GM19324 (cell line): Measurements from ENCODE around the gene MAD1L1.

Experiments
- ATAC-seq: cut with Tn5 transposase; IDR thresholded peaks from one replicate; pipeline ENCODE4 v1.9.1; 2021; ENCODE audit warnings: mild to moderate bottlenecking, moderate library complexity; ENCODE audit not compliant: unreplicated experiment, low FRiP score

The MAD1L1 gene

DNA sequence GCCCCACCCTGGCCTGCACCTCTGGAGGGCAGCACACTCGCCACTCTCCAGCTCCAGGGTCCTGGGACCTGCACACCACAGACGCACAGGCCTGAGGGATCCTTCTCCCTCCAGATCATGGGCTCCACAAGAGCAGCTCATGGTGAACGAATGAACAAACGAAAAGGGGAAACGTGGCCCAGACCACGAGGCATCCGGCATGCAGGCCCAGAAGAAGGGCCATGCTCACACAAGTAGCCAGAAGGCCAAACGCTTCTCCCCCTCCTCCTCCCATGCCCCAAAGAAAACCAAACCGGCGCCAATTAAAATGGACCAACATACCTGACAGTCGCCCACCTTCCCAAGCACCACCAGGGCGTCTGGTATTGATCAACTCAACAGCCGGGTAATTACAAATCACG, 30.4 kb downstream of the MAD1L1 start:
- no peak for ATAC-seq

DNA sequence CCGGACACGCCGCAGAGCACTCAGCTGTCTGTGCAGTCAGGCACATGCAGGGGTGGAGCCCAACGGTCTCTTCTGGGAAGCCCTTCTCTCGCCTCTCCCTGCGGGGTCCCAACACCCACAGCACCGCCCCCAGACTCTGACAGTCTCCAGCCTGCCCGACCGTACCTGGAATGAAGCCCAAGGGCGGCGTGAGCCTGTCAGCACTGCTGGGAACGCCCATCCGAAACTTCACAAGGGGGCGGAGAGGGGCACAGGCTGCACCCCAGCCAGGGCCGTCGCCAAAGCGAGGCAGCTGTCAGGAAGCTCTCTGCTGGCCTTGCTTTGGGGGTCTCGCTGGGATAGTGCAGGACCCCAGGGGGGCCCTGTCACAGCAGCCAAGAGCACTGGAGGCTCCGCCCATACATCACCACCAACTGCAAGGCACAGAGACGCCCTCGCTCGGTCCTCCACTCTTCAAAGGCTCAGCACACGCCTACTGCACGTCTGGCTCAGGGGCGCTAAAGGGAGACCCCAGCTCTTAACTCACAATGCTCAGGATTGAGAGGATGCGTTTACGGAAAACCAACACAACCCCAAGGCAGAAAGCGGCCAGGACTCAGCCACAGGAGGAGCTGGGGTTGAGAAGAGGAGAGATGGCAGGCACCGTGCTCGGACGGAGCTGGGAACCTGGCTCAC, 30.9 kb downstream of the MAD1L1 start:
- ATAC-seq, result no peak

DNA sequence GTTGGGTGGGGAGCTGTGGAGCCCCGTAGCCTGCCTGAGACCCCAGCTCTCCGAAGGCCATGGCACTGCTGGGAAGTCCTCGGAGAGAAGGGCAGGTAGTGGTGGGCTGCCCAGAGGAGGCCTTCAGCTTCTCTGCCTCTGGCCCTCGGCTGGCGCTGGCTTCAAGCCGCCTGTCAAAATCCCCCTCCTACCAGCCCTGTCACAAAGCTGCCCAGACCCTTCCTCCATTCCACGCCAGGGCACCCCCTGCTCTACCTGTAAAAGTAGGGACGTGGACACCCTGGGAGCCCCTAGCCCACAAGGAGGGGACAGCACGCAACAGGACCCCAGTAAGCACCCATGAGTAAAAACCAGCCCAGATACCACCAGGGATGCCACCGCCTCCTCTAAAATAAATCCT, 31.6 kb downstream of the MAD1L1 start:
- no peak for ATAC-seq

DNA sequence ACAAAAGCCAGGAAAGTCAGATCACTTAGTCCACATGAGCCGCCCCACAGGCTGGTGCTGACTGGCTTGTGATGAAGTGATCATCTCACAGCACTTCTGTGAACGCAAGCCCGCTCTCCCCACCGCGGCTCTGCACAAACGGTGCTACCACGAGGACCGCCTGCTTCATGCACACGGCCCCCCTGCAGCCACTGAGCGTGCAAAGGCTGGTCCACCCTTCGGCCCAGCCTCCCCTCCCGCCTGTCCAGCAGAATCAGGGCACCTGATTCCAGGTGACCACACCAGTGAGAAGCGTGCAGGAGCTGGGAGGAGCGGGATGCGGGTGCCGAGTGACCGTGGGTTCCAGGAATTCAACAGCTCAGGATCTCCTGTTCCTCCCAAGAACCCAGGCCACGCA, 32.2 kb downstream of the MAD1L1 start:
- ATAC-seq, result no peak

DNA sequence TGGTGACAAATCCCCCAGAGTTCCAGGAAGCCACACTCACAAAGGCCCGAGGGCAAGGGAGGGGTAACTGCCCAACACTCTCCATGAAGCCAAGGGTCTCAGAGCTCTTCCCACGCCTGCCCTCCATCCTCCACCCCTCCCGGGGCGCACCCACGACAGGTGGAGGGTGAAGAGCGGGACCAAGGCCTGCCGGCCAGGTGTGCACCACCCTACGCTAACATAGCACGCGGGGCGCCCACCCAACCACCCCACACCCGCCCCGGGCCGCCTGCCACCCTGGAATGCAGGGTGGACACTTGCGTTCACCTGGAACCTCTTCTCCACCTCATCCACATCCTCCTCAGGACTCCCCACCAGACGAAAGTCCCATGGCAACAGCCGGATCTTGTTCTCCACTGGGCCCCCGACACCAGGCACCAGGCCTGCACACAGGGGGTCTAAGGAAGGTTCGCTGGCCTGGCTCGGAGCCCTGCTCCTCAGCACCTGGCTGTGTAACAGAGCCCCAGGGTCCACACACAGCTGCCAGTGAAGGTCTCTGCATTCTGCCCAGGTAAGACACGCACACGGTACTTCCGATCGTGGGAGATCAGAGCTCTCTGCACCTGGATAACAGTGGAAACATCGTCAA, 32.7 kb downstream of the MAD1L1 start:
- no peak for ATAC-seq

DNA sequence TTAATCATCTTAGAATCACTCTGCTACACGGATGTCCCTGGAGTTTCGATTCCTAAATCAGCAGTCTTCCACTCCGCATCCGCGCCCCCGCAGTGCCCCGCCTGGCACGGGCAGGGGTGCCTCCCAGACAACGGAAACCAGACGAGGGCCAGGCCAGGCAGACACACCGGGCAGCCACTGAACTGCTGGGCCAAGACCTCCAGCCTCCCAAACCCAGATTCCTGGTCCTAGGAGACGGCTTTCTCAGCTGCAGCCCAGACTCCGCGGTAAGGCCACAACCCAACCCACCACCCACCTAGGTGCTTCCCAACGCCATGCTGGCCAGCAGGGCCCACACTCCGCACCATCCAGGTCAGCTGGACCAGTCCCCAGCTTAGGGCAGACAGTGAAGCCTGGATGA, 33.2 kb downstream of the MAD1L1 start:
- no peak for ATAC-seq

DNA sequence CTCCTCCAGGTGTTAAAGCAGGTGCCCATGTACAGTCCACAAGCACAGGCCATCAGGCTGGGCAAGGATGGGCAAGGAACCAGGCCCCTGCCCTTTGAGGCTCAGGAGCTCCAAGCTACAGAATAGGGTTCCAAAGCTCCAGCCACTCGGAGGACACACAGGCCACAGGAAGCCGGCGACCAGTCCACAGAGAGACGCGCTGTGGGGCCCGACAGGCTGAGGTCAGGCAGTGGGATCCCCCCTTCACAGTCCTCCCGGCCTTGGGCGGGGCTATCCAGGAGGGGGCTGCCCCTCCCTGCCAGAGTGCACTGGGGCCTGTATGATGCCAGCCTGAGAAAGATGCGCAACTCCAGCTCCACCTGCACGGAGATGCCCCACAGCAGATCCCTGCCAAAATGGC, 34.0 kb downstream of the MAD1L1 start:
- no peak for ATAC-seq

DNA sequence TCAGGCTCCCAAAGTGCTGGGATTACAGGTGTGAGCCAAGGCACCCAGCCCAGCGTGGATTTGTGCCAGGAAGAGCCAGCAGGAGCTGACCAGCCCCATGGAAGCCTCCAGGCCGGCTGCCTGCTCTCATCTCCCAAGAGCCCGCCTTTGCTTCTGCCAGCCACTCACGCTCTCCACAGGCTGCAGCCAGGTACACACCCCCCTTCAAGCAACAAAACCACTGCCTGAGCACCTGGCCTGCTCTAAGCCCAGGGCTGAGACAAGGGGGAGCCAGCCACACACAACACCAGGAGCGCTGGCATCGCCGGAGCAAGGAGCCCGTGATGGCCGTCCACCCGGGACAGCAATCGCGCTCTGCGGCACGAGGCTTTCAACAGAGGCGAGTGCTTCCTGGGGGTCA, 34.5 kb downstream of the MAD1L1 start:
- no peak for ATAC-seq

DNA sequence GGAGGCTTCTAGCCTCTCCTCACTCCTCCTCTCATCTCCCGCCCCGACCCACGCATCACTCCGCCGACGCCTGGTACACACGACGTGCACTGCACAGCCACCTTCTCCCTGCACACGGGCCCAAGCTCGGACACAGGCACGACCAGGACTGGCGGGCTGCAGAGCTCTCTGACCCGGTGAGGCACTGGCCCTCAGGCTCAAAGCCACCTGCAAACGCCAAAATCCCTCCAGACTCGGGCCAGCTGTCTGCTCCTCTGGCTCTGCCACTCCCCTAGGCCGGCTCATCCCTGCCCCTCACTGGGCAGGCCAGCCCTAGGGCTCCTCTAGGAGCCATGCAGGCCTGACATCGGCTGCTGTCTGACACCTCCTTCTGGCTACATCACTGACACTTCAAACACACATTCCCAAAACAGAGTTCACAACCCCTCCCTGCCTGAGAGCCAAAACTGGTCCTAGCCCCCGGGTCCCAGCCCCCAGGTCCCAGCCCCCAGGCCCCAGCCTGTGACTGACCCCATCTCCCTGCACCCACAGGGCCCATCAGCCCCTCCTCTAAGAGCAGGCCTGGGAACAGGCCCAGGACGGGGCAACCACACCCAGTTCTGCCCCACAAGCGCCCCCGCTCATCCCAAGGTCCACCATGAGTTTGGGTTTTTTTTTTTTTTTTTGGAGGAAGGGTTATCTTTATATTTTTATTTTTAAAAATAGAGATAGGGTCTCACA, 35.1 kb downstream of the MAD1L1 start:
- no peak for ATAC-seq

DNA sequence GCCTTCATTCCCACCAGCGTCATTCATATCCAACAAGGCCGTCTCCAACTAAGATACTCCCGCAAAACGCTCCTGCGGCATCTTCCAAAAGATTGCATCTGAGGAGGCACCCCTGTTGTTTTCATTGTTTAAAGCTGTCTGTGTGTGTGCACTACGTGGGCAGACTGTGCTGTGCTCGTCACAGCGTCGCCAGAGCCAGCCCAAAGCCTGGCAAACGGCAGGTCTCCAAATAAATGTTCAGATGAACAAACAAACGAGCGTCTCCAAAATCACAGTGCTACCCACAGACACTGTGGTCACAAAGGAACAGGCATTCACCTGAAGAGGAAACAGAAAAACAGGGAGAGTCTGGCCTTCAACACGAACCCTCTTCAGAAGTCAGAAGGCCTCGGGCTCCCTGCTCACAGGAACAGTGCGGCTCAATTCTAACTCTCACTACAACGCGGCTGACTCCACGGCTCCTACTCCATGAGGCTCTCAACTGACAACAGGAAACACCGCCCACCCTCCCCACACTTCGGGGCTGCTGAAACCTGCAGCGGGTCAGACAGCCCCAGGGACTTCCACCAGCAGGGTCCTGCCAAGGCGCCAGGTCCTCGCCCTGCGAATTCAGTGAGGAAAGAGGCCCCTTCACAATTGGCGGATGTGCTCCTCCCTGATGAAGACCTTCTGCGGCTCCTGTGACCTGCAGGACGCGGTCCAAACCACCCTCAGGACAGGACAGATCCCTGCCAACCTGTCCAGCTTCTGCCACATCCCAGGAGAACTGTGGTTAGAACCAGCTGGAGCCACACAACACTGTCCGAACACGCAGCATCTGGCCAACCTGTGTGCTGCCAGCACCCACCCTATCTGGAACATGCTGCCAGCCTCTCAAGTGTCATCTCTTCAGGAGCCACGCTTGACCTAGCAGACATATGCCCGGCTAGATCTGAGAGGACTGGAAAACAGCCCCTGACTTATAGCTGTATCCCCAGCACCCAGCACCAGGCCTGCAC, 36.1 kb downstream of the MAD1L1 start:
- no peak for ATAC-seq

DNA sequence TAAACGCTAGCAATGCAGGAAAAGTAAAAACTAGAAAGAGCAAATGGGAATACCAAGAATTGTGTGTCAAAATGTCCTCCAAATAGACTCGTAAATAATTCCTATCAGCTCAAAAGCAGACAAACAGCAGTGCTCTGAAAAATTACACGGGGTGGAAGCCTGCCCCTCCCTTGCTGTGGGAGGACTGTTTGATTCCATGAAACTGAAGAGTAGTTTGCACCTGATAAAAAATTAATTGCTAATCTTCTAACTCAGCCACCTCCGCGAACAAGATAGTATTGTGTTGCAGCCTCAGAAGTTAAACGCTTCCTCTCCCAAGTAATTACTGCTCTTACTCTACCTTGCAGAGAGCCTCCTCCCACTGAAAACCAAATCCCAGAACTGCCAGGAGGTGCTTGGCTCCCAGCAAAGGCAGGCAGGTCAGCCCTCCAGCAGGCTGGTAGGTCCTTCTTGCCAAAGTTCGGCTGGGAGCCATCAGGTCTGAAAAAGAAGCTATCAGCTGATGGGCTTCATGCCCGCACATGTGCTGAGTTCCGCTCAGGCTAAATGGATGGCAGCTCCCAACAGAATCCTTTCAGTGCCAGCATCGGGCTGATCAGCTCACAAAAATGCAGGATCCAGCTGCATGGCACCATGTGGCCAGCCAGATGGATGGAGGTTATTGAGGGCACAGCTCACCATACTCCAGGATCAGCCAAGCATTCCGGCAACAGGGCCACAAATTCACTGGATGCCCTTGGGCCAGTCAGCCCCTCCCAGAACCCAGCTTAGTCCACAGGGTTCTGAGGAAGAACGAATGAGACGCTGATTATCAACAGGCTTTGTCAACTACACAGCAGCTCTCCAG, 37.1 kb downstream of the MAD1L1 start:
- ATAC-seq, result no peak

DNA sequence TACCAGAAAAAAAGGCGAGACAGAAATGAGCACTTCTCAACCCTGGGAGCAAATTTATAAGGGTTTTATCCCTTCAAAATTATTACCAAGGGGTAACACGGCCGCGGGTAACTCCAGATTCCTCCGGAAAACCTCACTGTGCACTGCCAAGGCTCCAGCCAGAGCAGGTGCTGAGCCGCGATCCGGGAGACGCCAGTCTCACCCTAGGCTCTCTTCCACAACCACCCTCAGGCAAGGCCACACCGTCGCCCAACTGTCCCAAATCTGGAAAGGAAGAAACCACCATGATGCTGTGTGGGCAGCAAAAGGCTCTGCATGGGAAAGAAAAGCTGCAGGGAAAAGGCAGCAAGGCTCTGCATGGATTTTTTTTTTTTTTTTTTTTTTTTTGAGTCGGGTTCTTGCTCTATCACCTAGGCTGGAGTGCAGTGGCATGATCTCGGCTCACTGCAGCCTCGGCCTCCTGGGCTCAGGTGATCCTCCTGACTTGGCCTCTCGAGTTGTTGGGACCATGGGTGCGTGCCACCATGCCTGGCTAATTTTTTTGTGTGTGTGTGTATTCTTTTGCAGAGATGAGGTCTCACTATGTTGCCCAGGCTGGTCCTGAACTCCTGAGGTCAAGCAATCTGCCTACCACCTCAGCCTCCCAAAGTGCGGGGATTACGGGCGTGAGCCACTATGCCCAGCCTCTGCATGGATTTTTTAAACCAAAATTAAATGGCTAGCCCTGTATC, 39.0 kb downstream of the MAD1L1 start:
- no peak for ATAC-seq

DNA sequence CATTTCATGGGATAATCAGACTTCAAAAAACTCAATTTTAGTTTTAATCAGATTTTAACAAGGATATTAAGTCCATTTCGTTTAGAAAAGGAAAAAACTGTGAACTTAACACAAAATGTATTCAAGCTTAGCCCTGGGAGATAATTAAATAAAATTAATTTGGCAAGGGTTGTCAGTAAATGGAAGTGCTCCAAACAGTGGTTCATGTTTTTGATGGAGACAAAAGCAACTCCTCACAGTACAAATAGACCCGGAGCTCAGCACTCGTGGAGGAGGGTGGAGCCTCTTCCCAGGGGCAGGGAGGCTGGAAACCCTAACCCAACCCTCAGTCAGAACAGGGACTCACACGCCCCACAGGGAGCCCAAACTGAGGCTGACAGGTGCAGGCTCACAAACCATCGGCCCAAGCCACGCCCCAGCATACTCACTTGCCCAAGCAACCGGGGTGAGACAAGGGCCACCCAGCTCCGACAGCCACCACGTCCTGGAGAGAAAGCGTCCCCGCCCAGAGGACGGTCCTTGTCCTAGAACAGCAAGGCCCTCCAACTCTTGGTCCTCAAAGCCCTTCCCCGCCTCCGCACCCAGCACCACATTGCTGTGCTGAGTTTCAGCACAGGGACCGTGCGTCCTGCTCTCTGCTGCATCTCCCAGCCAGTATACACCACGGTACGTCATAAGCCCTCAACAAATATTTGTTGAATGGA, 39.8 kb downstream of the MAD1L1 start:
- ATAC-seq, result no peak

DNA sequence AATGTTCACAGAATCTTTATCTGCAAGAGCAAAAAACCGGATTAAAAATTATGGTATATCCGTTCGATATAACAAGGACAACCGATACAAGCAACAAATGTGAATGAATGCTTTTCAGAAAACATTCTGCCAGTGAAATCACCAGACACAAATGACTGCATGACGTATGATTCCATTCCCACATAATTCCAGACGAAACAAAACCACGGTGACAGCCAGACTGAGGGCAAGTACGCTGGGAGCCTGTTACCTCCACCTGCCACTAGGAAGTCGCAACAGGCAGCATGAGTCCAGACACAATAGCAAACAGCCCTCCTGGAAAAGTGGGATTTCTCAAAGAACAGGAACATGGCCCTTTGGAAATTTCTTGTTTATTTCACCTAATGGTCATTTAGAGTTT, 41.7 kb downstream of the MAD1L1 start:
- ATAC-seq, result no peak

DNA sequence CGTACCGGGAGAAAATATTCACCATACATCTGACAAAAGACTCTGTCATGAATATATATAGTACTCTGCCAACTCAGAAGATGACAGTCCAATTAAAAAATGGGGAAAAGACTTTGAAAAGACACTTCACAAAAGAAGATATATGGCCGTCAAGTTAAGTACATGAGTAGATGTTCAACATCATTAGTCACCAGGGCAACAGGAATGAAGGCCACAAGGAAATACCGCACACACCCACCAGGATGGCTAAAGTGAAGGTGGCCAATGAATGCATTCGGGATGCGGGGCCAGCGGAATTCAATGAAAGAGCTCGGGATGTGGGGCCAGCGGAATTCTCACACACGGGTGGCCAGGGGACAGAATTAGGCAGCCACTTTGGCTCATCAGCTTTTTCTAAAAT, 42.2 kb downstream of the MAD1L1 start:
- no peak for ATAC-seq

DNA sequence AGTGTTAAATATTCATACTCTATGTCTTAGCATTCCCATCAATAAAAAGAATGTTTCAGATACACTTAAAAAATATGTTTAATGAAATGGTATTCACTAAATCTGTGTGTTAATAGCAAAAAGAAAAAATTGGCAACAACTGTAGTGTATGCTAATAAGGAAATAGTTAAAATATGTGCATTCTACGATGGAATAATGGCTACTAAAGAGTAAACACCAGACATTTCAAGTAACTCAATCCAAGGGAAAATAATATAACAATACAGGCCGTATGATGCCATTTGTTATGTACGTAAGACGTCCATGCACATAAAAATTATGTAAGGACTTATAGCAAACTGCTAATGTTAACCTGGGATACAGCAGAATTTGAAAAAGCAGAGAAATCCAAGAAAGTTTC, 46.6 kb downstream of the MAD1L1 start:
- no peak for ATAC-seq

DNA sequence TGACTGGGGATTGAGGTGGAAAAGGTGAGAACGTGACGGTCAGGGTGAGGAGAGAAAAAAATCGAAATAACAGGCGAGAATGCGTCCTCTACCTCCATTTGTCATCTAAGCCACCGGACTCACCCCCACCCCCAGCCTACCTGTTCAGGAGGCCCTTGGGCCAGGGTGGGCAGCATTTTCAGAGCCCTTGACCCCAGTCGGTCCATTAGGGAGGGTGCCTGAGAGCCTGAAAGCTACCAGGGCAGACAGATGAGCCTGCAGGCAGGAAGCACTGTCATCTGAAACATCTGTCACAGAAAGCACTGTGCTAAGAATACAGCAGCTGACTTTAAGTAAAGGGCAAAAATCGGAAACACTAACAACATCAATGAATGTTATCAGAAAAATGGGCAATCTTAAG, 47.0 kb downstream of the MAD1L1 start:
- no peak for ATAC-seq

DNA sequence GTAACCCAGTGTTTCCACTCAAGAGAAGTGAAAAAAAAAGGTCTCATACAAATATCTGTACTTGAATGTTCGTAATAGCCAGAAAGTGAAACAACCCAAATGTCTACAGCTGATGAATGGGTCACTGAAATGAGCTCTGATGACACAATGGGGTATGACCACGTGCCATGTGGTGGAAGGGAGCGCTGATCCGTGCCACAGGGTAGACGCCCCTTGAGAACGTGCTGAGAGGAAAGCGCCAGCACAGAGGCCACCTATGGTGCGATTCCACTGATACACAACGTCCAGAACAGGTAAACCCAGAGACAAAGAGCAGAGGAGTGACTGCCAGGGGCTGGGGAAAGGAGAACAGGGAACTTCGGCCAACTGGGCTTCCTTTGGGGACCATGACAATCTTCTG, 50.3 kb downstream of the MAD1L1 start:
- ATAC-seq, result peak; percentile 46
